Hematopoietic multipotent progenitor cell treated with erythropoietin and hydrocortisone succinate and interleukin-3 and kit ligand, for 15 days (in vitro differentiated cells): ENCODE data around the gene GDI2.
"Not testable (repeated sequence)": the region's sequence is repeated elsewhere in the genome, so short reads cannot be mapped to it uniquely, and the experiment has no call there.

Source experiments
- DNase-seq: peaks from one replicate; pipeline ENCODE4 v3.0.0-alpha.2; 2015; ENCODE audit warnings: low spot score

GDI2 gene

GRCh38 chr10:5827841-5828240 lies 14.6 kb upstream of the GDI2 start:
- no peak for DNase-seq

- not testable (repeated sequence) for DNase-seq
These were observed 13.3 kb upstream of the GDI2 start for GRCh38 chr10:5826511-5826910.

GRCh38 chr10:5818894-5819293 lies 5.7 kb upstream of the GDI2 start:
- no peak for DNase-seq

GRCh38 chr10:5818048-5818331 lies 4.8 kb upstream of the GDI2 start:
- no peak for DNase-seq

- no peak for DNase-seq
These were observed 4.3 kb upstream of the GDI2 start for GRCh38 chr10:5817322-5818047.

GRCh38 chr10:5816170-5816569 lies 2.9 kb upstream of the GDI2 start:
- DNase-seq, result no peak

GRCh38 chr10:5814110-5815107 lies 1.2 kb upstream of the GDI2 start:
- peak; percentile 26 for DNase-seq

GRCh38 chr10:5813091-5813340 lies 218 bp downstream of the GDI2 start:
- DNase-seq, result no peak

GRCh38 chr10:5812283-5813090 lies 747 bp downstream of the GDI2 start:
- DNase-seq, result peak; percentile 42

- no peak for DNase-seq
These were observed 1.8 kb downstream of the GDI2 start for GRCh38 chr10:5811387-5811821.

- no peak for DNase-seq
These were observed 3.0 kb downstream of the GDI2 start for GRCh38 chr10:5810225-5810624.

- no peak for DNase-seq
These were observed 3.6 kb downstream of the GDI2 start for GRCh38 chr10:5809527-5810154.

GRCh38 chr10:5808783-5809392 lies 4.3 kb downstream of the GDI2 start:
- not testable (repeated sequence) for DNase-seq

GRCh38 chr10:5806745-5807144 lies 6.5 kb downstream of the GDI2 start:
- no peak for DNase-seq

GRCh38 chr10:5805711-5806110 lies 7.5 kb downstream of the GDI2 start:
- DNase-seq, result no peak

GRCh38 chr10:5805260-5805659 lies 8.0 kb downstream of the GDI2 start:
- DNase-seq, result no peak

- DNase-seq, result no peak
These were observed 8.8 kb downstream of the GDI2 start for GRCh38 chr10:5804386-5804785.

GRCh38 chr10:5800782-5801181 lies 12.5 kb downstream of the GDI2 start:
- DNase-seq, result no peak

- DNase-seq, result no peak
These were observed 19.0 kb downstream of the GDI2 start for GRCh38 chr10:5794236-5794635.

GRCh38 chr10:5789626-5790025 lies 23.6 kb downstream of the GDI2 start:
- DNase-seq, result no peak

GRCh38 chr10:5788969-5789368 lies 24.3 kb downstream of the GDI2 start:
- DNase-seq, result no peak

- DNase-seq, result no peak
These were observed 29.9 kb downstream of the GDI2 start for GRCh38 chr10:5783300-5783699.
